Measurements from ENCODE around the gene PROK1.

- TF ChIP-seq, protein P1, sequence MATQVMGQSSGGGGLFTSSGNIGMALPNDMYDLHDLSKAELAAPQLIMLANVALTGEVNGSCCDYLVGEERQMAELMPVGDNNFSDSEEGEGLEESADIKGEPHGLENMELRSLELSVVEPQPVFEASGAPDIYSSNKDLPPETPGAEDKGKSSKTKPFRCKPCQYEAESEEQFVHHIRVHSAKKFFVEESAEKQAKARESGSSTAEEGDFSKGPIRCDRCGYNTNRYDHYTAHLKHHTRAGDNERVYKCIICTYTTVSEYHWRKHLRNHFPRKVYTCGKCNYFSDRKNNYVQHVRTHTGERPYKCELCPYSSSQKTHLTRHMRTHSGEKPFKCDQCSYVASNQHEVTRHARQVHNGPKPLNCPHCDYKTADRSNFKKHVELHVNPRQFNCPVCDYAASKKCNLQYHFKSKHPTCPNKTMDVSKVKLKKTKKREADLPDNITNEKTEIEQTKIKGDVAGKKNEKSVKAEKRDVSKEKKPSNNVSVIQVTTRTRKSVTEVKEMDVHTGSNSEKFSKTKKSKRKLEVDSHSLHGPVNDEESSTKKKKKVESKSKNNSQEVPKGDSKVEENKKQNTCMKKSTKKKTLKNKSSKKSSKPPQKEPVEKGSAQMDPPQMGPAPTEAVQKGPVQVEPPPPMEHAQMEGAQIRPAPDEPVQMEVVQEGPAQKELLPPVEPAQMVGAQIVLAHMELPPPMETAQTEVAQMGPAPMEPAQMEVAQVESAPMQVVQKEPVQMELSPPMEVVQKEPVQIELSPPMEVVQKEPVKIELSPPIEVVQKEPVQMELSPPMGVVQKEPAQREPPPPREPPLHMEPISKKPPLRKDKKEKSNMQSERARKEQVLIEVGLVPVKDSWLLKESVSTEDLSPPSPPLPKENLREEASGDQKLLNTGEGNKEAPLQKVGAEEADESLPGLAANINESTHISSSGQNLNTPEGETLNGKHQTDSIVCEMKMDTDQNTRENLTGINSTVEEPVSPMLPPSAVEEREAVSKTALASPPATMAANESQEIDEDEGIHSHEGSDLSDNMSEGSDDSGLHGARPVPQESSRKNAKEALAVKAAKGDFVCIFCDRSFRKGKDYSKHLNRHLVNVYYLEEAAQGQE (IDR thresholded peaks at IDR 0.05): no peak
- TF ChIP-seq, protein P2, sequence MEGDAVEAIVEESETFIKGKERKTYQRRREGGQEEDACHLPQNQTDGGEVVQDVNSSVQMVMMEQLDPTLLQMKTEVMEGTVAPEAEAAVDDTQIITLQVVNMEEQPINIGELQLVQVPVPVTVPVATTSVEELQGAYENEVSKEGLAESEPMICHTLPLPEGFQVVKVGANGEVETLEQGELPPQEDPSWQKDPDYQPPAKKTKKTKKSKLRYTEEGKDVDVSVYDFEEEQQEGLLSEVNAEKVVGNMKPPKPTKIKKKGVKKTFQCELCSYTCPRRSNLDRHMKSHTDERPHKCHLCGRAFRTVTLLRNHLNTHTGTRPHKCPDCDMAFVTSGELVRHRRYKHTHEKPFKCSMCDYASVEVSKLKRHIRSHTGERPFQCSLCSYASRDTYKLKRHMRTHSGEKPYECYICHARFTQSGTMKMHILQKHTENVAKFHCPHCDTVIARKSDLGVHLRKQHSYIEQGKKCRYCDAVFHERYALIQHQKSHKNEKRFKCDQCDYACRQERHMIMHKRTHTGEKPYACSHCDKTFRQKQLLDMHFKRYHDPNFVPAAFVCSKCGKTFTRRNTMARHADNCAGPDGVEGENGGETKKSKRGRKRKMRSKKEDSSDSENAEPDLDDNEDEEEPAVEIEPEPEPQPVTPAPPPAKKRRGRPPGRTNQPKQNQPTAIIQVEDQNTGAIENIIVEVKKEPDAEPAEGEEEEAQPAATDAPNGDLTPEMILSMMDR (IDR thresholded peaks at IDR 0.05): no peak
- TF ChIP-seq, protein P3, sequence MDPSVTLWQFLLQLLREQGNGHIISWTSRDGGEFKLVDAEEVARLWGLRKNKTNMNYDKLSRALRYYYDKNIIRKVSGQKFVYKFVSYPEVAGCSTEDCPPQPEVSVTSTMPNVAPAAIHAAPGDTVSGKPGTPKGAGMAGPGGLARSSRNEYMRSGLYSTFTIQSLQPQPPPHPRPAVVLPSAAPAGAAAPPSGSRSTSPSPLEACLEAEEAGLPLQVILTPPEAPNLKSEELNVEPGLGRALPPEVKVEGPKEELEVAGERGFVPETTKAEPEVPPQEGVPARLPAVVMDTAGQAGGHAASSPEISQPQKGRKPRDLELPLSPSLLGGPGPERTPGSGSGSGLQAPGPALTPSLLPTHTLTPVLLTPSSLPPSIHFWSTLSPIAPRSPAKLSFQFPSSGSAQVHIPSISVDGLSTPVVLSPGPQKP (IDR thresholded peaks at IDR 0.05; ENCODE audit: low read depth, low read length): no peak
- TF ChIP-seq MAX (IDR thresholded peaks at IDR 0.05) (no peak), POLR2A (IDR thresholded peaks at IDR 0.05; ENCODE audit: low read length) (no peak), CHD2 (IDR thresholded peaks at IDR 0.05; ENCODE audit: low read length, partially characterized antibody) (no peak), NFE2L2 (conservative IDR thresholded peaks at IDR 0.05; ENCODE audit: low read length) (no peak), MYC (IDR thresholded peaks at IDR 0.05; ENCODE audit: borderline replicate concordance, low read length) (no peak), JUNB (IDR thresholded peaks at IDR 0.05) (no peak), RCOR1 (IDR thresholded peaks at IDR 0.05; ENCODE audit: low read depth, low read length) (no peak), KDM1A (IDR thresholded peaks at IDR 0.05; ENCODE audit: low read depth) (no peak)
Observed at GRCh38 chr1:110485725-110486124, 34.8 kb downstream of the PROK1 start.
